Endometrial microvascular endothelial cells (primary cell): Measurements from ENCODE around the gene RYR1. TPM values are rescaled to one million over a fixed set of nuclear protein-coding genes. Genes with fewer than 3 reads are reported as not detected.

ENCODE experiments used
- in situ Hi-C: cut with HindIII; loops from 2 replicates; pipeline ENCODE4 v1.10.0; 2017; ENCODE audit warnings: low sequenced_read_pairs, low pct_unique_long_range_greater_than_20kb; ENCODE audit errors: inconsistent ontology term
- total RNA-seq: library from RNA; depleted of rRNA; stranded (reverse); fragments of >200 nt; gene quantifications from one replicate; pipeline ENCODE4 v1.2.3, GENCODE V29; 2015; ENCODE audit errors: inconsistent ontology term

RYR1 gene
- total RNA-seq, 1 donor from 2014 or later, result not detected

DNA sequence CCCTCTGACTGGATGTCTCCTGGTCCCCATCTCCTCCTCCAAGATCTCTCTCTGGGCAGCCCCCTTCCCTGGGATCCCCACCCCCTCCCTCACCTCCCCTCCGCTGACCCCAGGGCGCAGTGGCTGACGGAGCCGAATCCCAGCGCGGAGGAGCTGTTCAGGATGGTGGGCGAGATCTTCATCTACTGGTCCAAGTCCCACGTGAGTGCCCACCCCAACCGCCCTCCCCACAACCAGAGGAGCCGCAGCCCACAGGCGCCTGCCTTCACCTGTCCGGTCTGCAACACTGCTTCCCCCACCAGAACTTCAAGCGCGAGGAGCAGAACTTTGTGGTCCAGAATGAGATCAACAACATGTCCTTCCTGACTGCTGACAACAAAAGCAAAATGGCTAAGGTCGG is 89.4 kb downstream of the RYR1 start:
- in situ Hi-C loops, result no loop called here

DNA sequence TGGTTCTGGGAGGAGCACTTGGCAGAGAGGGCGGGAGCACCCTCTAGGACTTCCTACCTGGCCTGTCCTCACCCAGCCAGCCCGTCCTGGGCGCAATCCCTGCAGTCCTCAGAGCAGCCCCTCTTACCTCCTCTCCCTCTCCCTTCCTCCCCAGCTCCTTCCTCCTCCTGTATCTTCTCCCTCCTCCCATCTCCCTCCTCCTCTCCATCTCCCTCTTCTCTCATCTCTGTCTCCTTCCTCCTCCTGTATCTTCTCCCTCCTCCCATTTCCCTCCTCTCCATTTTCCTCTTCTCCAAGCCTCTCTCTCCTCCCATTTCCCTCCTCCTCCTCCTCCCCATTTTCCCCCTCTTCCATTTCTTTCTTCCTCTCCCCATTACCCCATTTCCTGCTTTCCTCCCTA is 89.8 kb downstream of the RYR1 start:
- in situ Hi-C loops, result no loop called here

DNA sequence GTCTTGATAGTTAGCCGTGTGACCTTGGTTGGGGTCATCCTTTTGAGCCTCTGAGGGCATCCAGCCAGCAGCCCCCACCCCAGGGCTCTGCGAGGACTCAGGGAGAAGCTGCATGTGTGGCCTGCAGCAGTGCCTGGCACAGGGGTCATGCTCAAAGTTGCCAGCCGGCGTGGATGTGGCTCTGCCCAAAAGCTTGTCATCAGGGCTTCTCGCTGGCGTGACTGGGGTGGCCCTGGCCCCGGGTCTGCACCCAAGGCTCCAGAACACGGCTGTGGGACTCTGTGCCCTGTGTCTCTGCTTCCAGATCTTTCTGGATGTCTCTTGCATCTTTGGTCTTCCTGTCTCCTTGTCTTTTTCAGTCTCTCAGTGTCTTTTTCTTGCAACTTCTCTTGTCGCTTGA is 90.9 kb downstream of the RYR1 start:
- in situ Hi-C loops, result no loop called here

DNA sequence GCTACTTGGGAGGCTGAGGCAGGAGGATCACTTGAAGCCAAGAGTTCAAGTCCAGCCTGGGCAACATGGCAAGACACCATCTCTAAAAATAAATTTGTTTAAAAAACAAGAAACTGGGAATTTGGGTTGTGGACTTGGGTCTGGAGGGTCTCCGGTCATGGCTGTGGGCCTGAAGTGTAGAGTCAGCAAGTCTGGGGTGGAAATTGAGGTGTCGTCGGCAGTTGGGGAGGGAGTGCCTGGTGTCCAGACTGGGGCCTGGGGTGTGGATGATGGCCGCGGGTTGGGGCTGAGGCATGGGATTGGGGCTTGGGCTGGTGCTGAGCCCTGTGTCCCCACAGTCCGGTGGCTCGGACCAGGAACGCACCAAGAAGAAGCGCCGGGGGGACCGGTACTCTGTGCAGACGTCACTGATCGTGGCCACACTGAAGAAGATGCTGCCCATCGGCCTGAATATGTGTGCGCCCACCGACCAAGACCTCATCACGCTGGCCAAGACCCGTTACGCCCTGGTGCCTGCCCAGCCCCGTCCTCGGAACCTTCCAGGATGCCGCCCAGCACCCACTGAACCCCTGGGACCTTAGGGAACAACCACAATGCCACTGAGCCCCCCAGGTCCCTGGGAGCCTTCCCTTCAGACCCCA is 91.6 kb downstream of the RYR1 start:
- in situ Hi-C loops, result no loop called here

DNA sequence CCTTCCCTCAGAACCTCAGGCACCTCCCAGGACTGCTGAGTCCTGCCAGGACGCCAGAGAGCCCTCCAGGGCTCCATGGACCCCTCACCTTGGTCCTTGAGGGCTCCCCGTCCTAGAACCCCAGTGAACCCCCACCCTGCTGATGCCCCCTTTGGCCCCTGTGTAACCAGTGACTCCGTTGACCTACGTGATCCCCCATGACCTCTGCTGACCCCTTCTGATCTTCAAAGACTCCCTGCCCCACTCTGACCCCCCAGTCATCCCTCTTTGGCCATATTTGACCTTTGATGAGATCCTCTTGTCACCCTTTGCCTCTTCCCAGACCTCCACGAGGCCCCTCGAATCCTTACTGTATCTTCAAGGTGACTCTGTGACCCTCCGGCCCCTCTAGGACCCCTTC is 92.9 kb downstream of the RYR1 start:
- in situ Hi-C loops, result no loop called here

DNA sequence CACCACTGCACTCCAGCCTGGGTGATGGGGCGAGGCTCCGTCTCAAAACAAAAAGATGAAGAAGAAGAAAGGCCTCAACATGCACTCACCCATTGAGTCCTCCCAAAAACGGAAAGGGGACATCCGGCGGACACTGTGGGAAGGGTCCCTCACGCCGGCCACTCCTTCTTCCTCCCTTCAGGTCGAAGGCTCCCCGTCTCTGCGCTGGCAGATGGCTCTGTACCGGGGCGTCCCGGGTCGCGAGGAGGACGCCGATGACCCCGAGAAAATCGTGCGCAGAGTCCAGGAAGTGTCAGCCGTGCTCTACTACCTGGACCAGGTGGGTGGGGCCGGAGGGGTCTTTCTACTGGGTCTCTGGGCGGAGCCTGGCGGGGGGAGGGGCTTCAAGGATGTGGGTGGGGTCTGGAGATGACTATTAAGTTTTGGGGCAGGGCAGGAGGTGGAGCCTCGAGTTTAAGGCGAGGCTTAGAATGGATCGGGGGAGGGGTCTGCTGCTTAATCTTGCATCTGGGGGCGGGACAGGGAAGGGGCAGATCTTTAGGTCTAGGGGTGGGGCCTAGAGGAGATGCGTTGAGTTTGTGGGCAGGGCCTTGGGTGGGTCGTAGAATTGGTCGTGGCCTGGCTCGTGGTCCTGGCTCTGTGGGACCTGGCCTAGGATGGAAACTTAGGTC is 94.1 kb downstream of the RYR1 start:
- in situ Hi-C loops, result no loop called here

DNA sequence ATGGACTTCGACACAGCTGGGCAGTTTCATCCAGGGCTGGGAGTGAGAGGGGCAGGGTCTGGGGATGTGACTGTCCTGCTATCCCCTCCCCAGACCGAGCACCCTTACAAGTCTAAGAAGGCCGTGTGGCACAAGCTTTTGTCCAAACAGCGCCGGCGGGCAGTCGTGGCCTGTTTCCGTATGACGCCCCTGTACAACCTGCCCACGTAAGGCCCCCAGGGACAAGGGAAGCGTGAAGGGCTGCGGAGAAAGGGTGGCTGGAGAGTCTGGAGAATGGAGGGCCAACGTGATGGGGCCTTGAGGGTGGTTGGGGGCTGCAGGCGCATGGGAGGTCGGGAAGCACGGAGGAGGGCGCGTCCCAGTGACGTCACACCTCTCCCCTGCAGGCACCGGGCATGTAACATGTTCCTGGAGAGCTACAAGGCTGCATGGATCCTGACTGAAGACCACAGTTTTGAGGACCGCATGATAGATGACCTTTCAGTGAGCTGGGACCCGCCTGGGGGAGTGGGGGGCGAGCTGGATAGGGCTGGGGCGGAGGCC is 94.8 kb downstream of the RYR1 start:
- in situ Hi-C loops, result no loop called here

DNA sequence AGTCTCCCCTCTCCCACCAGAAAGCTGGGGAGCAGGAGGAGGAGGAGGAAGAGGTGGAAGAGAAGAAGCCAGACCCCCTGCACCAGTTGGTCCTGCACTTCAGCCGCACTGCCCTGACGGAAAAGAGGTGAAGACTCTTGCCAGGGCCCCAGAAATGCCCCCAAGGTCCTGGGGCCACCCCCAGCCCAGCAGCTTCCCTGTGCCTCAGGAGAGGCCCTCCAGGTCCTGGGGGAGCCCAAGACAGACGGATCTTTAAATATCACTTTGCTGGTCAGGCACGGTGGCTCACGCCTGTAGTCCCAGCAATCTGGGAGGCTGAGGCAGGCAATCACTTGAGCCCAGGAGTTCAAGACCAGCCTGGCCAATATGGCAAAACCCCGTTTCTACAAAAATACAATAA is 95.4 kb downstream of the RYR1 start:
- in situ Hi-C loops, result no loop called here

DNA sequence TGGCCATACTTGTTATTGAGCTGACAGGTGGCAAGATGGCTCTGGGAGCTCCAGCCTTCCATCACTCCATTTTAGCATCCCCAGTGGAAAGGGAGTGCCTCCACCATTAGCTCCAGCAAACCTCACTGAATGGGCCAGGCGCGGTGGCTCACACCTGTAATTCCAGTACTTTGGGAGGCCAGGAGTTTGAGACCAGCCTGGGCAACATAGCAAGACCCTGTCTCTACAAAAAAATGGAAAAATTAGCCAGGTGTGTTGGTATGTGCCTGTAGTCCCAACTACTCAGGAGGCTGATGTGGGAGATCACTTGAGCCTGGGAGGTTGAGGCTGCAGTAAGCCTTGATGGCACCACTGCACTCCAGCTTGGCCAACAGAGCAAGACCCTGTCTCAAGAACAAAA is 98.0 kb downstream of the RYR1 start:
- in situ Hi-C loops, result no loop called here

DNA sequence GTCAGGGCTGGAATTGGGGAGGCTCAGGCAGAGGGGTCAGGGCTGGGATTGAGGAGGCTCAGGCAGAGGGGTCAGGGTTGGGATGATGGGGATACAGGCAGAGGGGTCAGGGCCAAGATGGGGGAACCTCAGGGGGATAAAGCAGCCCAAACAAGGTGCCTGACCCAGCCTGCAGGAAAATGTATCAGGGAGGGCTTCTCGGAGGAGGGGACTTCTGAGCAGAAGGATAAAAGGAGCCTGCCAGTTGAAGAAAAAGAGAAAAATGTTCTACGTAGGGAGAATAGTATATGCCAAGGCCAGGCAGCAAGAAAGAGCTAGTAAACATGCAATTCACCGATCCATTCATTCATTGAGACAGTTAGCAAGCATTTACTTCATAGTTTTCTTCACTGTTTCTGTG is 99.4 kb downstream of the RYR1 start:
- in situ Hi-C loops, result no loop called here

DNA sequence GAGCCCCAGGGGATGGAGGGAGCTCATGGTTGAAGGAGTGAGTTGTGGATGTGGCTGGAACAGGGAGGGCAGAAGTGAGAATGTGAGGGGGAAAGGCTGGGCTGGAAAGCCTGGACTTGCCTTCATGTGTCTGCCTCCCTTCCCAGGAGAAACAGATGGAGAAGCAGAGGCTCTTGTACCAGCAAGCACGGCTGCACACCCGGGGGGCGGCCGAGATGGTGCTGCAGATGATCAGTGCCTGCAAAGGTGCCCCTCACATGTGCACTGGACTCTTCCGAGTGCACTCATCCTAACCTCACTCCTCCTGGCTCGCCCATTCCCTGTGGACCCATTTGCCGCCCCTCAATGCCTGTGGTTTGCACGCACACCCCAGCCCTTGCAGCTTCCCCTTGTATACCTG is 101.1 kb downstream of the RYR1 start:
- in situ Hi-C loops, result no loop called here

DNA sequence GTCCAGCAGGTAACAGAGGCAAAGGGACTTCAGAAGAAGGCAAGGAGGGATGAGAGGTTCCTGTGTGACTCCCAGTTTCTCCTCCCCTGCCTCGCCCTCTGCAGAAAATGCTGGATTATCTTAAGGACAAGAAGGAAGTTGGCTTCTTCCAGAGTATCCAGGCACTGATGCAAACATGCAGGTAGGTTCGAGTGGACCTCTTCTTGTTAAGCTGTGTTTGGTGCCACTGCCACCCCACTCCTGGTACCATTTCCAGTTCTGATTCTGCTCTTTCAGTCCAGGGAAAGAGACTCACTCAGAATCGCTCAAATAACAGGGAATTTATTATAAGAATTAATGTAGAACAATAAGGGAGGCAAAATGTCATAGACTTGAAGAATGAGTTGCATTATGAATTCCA is 101.7 kb downstream of the RYR1 start:
- in situ Hi-C loops, result no loop called here

DNA sequence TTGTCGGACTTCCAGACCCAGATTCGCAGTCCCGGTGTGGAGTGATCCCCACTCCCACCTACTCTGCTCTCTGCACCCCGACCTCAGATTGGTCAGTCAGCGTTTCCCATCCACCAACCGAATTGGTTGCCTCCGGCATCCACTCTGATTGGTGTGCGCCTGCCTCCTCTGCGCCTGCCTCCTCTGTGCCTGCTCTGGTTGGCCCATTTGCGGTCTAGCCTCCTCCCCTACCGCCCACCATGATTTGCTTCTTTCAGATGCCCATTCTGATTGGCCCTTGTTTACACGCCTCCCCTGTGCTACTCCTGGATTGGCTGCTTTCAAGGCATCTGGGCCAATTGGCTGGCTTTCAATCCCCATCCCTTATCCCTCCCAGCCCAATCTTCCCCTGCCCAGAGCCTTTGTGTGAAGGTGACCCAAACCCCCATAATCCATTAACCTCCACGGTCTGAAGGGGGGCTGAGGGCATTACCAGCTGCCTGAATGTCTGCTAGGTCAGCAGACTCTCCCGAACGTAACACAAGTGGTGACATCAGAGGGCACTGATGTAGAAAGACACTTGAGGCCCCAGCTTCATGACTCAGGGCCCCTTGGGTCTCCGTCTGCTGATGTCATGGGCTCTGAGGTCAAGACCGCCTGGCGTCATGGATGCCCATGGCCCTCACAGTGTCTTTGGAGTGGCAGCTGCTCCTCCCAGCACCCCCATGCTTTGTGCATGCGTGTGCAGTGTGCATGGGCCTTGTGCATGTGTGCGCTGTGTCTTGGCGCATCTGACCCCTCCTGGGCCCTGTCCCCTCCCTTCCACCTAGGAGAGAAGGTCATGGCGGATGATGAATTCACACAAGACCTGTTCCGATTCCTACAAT is 103.8 kb downstream of the RYR1 start:
- in situ Hi-C loops, result no loop called here

DNA sequence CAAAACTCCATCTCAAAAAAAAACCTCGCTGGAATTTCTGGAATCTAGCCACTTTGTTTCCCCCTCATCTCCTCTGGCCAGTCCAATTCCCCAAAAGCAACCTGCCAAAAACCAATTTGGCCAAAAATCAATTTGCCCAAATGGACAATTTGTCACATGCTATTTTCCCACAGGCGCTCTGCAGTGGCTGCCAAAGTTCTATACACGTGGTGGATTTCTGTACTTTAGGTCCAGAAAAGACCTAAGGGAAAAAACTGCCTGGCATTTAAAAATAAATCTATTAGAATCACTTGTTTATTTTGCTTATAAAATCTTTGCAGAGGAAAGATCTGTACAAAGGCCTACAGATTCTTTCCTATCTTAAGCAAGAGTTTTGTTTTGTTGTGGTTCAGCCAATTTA is 104.9 kb downstream of the RYR1 start:
- in situ Hi-C loops, result no loop called here

DNA sequence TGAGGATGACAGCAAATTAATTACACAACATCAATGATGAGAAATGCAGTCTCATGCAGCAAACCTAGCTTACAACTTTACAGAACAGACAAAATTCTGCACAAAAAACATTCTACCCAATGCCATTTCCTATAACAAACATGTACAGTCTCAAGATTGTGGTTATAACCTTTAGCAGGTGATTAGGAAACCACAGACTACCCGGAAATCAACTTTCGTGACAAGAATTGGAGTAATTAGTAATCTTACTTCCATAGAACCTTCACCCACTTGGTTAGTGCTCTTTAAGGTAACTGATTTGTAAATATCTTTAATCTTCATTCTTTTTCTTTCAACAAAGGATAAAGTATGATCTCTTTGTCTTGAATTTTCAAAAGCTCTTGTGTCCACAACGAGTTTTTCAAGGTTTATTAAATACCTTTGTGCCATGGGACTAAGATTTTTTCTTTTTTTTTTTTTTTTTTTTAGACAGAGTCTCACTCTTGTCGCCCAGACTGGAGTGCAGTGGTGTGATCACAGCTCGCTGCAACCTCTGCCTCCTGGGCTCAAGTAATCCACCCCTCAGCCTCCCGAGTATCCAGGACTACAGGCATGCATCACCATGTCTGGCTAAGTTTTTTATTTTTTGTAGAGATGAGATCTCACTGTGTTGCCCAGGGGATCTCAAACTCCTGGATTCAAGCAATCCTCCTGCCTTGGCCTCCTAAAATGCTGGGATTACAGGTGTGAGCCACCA is 105.5 kb downstream of the RYR1 start:
- in situ Hi-C loops, result no loop called here

DNA sequence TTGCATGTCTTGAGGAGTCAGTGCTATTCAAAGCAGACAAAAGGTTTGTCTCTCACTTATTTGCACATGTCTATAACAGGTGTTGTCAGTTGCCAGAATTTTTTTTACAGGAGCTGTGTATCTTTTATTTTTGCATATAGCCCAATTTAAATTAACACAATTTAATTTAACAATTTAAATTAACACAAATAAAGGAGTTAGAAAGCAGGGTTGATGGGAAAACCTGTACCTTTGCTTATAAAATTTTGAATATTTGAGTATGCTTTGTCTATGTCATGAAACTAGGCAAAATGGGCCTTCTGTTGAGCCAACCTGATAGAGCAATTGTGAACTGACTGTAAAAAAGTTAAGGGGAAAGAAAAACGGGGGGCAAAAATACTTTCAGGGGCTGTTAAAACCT is 106.3 kb downstream of the RYR1 start:
- in situ Hi-C loops, result no loop called here

DNA sequence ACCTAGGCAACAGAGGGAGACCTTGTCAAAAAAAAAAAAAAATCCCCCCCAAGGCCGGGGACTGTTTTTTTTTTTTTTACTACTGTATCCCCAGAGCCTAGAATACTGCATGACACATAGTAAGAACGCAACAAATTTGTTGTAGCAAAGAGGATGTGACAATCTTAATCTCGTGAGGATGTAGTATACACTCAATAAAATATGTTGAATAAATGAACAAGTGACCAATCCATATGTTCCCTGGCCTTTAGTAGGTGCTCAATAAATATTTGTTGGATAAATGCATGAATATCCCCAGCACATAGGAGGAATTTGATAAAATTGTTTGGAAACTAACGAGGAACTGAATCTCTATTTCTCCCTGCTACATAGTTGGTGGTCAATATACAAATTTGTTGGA is 108.5 kb downstream of the RYR1 start:
- in situ Hi-C loops, result no loop called here

DNA sequence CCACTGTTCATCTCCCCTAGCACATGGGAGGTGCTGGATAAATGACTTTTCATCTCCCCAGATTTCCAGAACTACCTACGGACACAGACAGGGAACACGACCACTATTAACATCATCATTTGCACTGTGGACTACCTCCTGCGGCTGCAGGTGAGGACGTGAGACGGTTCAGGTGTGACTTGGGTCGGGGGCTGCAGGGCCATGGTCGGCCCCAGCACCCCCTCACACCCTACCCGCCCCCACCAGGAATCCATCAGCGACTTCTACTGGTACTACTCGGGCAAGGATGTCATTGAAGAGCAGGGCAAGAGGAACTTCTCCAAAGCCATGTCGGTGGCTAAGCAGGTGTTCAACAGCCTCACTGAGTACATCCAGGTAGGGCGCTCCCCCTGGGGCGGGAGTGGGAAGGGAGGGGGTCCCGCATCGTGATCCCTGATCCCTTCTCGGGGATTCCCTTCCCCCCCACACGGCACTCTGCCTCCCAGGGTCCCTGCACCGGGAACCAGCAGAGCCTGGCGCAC is 109.9 kb downstream of the RYR1 start:
- in situ Hi-C loops, result no loop called here
